GM12878 (cell line): ENCODE data around the gene NCKIPSD. TPM values are rescaled to one million over a fixed set of nuclear protein-coding genes. Genes with fewer than 3 reads are reported as not detected.

Experiments
- ATAC-seq: fragments of 200-7000 bp; cut with Tn5 transposase; 3 replicates; pipeline ENCODE4 v1.9.1; 2020; ENCODE audit warnings: mild to moderate bottlenecking, moderate library complexity
- BruUV-seq: library from RNA; stranded (reverse); fragments of 400-500 nt; replicated peaks from 2 replicates; lab custom pipeline; 2021; lab: Mats Ljungman, UMichigan
- CTCF ChIA-PET: fragments of 300-600 bp; sonication (Branson Sonifier 250); formaldehyde crosslinking; extraction: SDS; loops from one replicate; lab custom pipeline; 2021; ENCODE audit warnings: inconsistent platforms; lab: Yijun Ruan, JAX
- POLR2A ChIA-PET: fragments of 350-600 bp; formaldehyde crosslinking; extraction: SDS; loops from one replicate; lab custom pipeline; 2021; ENCODE audit warnings: inconsistent platforms; lab: Charles Lee
- RAD21 ChIA-PET: fragments of 300-600 bp; sonication (Branson Sonifier 250); formaldehyde crosslinking; loops from one replicate; lab custom pipeline; 2023; ENCODE audit warnings: antibody characterized with exemption; ENCODE audit not compliant: unreplicated experiment; lab: Charles Lee
- SMC1A ChIA-PET: fragments of 300-600 bp; sonication (Branson Sonifier 250); formaldehyde crosslinking; loops from one replicate; lab custom pipeline; 2023; ENCODE audit not compliant: unreplicated experiment, uncharacterized antibody; lab: Charles Lee
- DNase-seq: peaks from one replicate; pipeline ENCODE4 v3.0.0-alpha.2; 2011; ENCODE audit warnings: low read depth, low spot score
- FAIRE-seq: peaks from 3 replicates; lab custom pipeline; 2011; peaks lifted over from hg19 to GRCh38; lab: Jason Lieb, UNC
- H2AFZ ChIP-seq: 2 replicates; pipeline ENCODE4 v1.6.0; 2011; ENCODE audit warnings: low read depth, low read length, control low read depth; ENCODE audit not compliant: control insufficient read depth
- H3K27ac ChIP-seq: 2 replicates; pipeline ENCODE4 v1.5.1; 2011; ENCODE audit warnings: control low read depth; ENCODE audit not compliant: control insufficient read depth, insufficient read depth
- H3K27me3 ChIP-seq, 2 experiments: replicated peaks in 1 of 2; 2 replicates each; pipeline versions ENCODE4 v1.6.0 to v1.6.1; 2011; ENCODE audit warnings: low read length in 1 of 2; ENCODE audit not compliant: control insufficient read depth in 2 of 2, insufficient read depth in 2 of 2
- H3K36me3 ChIP-seq, 2 experiments: 2 replicates each; pipeline ENCODE4 v1.5.1; 2011; ENCODE audit warnings: low read length in 1 of 2; ENCODE audit not compliant: control insufficient read depth in 2 of 2, insufficient read depth in 2 of 2
- H3K4me1 ChIP-seq: 2 replicates; pipeline ENCODE4 v1.6.1; 2011; ENCODE audit warnings: mild to moderate bottlenecking, low read length, moderate library complexity, mixed read lengths; ENCODE audit not compliant: control insufficient read depth, insufficient read depth
- H3K4me2 ChIP-seq: 2 replicates; pipeline ENCODE4 v1.6.0; 2011; ENCODE audit warnings: control low read depth; ENCODE audit not compliant: control insufficient read depth, insufficient read depth
- H3K4me3 ChIP-seq: fragments of 200-600 bp; sonication (generic); 2 replicates; pipeline ENCODE4 v1.5.1; 2016
- H3K79me2 ChIP-seq: 2 replicates; pipeline ENCODE4 v1.6.0; 2011; ENCODE audit warnings: low read length; ENCODE audit not compliant: control insufficient read depth, insufficient read depth
- H3K9ac ChIP-seq: 2 replicates; pipeline ENCODE4 v1.8.0; 2011; ENCODE audit warnings: low read length, control low read depth, mixed read lengths; ENCODE audit not compliant: control insufficient read depth, insufficient read depth
- H3K9me3 ChIP-seq: replicated peaks from 3 replicates; pipeline ENCODE4 v1.5.1; 2011; ENCODE audit warnings: mild to moderate bottlenecking, low read length; ENCODE audit not compliant: control insufficient read depth, insufficient read depth
- H4K20me1 ChIP-seq: 2 replicates; pipeline ENCODE4 v1.6.0; 2011; ENCODE audit not compliant: control insufficient read depth, insufficient read depth
- ASH2L ChIP-seq: fragments of 300-600, 200-600 bp; sonication (generic); IDR thresholded peaks from 2 replicates; pipeline ENCODE4 v1.6.1; 2017; ENCODE audit warnings: low read depth, mild to moderate bottlenecking, borderline replicate concordance
- CBX3 ChIP-seq: fragments of 200-600 bp; sonication (generic); IDR thresholded peaks from 2 replicates; pipeline ENCODE4 v1.6.1; 2016; ENCODE audit warnings: low read depth, borderline replicate concordance
- DPF2 ChIP-seq: fragments of 450-650 bp; IDR thresholded peaks from 2 replicates; pipeline ENCODE4 v1.6.1; 2017; ENCODE audit warnings: mild to moderate bottlenecking
- IKZF1 ChIP-seq: fragments of 450-650 bp; conservative IDR thresholded peaks from 2 replicates; pipeline ENCODE4 v1.6.1; 2017; ENCODE audit warnings: antibody characterized with exemption, mild to moderate bottlenecking
- MAX ChIP-seq: IDR thresholded peaks from 2 replicates; pipeline ENCODE4 v1.6.1; 2012; ENCODE audit warnings: low read depth, low read length, improper control_type of control experiment
- POLR2A ChIP-seq: IDR thresholded peaks from 2 replicates; pipeline ENCODE4 v1.6.1; 2011; ENCODE audit warnings: low read depth, mild to moderate bottlenecking, low read length
- REST ChIP-seq: IDR thresholded peaks from 2 replicates; pipeline ENCODE4 v1.6.1; 2012; ENCODE audit warnings: mild to moderate bottlenecking, low read depth, low read length
- SMAD5 ChIP-seq: IDR thresholded peaks from 2 replicates; pipeline ENCODE4 v1.6.1; 2016; ENCODE audit warnings: antibody characterized with exemption, low read depth
- STAT1 ChIP-seq: fragments of 450-650 bp; conservative IDR thresholded peaks from 2 replicates; pipeline ENCODE4 v1.6.1; 2014; ENCODE audit warnings: antibody characterized with exemption, mild to moderate bottlenecking
- STAT3 ChIP-seq: IDR thresholded peaks from 2 replicates; pipeline ENCODE4 v1.6.1; 2011; ENCODE audit warnings: low read depth, low read length, improper control_type of control experiment
- TAF1 ChIP-seq: IDR thresholded peaks from 2 replicates; pipeline ENCODE4 v1.6.1; 2011; ENCODE audit warnings: mild to moderate bottlenecking, low read depth, low read length, borderline replicate concordance
- ZBTB33 ChIP-seq: fragments of 450-650 bp; IDR thresholded peaks from 2 replicates; pipeline ENCODE4 v1.6.1; 2017; ENCODE audit warnings: mild to moderate bottlenecking
- WGBS: methylation state at CpG from one replicate; pipeline ENCODE4 v1.1.6; 2016; ENCODE audit warnings: low lambda C conversion rate; ENCODE audit not compliant: insufficient replicate concordance, insufficient coverage; ENCODE audit errors: missing lambda C conversion rate; 5-methylcytosine and 5-hydroxymethylcytosine counted together
- in situ Hi-C: fragments of 300-500 bp; cut with MboI; formaldehyde crosslinking; loops from 9 replicates; pipeline ENCODE4 v1.14.3; 2018; ENCODE audit warnings: mixed read lengths
- intact Hi-C: fragments of 100-400 bp; cut with micrococcal nuclease; formaldehyde crosslinking; loops from one replicate; pipeline ENCODE4 v1.14.2; 2022; ENCODE audit not compliant: unreplicated experiment
- polyA plus RNA-seq, 11 experiments: library from polyadenylated mRNA; depleted of rRNA in 4 of 11; unstranded in 6 of 11; stranded (reverse) in 5 of 11; fragments of >200 nt; fragmentation: Nextera tagmentation in 4 of 11; fragmentation: Illumina TruSeq in 1 of 11; extraction: Ambion mirVana in 4 of 11; extraction: Trizol in 1 of 11; gene quantifications; 1 replicate in 1 of 11; 2 replicates in 10 of 11; pipeline versions ENCODE4 v1.2.1 to v1.2.3, GENCODE V29; 2011 to 2016; ENCODE audit warnings: inconsistent platforms in 2 of 11, missing spikeins in 2 of 11, low read depth in 1 of 11
- total RNA-seq, 4 experiments: library from RNA; depleted of rRNA in 3 of 4; stranded (reverse); fragments of >200 nt in 3 of 4; fragmentation: Illumina TruSeq in 1 of 4; extraction: Trizol in 1 of 4; gene quantifications; 2 replicates each; pipeline versions ENCODE4 v1.2.1 to v1.2.3, GENCODE V29; 2013 to 2021
- TF ChIP-seq, protein P1 (sequence below): fragments of 450-650 bp; IDR thresholded peaks from 2 replicates; pipeline ENCODE4 v1.6.1; 2017; ENCODE audit warnings: antibody characterized with exemption, mild to moderate bottlenecking, moderate library complexity
- TF ChIP-seq, protein P2 (sequence below): fragments of 450-650 bp; IDR thresholded peaks from 2 replicates; pipeline ENCODE4 v1.6.1; 2018; ENCODE audit warnings: borderline replicate concordance, mild to moderate bottlenecking; ENCODE audit not compliant: partially characterized antibody

Gene NCKIPSD
- total and polyA plus RNA-seq, 10 of the 15 experiments (the other 5 are each of a cell fraction or from before 2014, with no cell fraction given): 0.93 to 31.6 (median 15.2) TPM

- RAD21 ChIA-PET: no interaction called here
- Histone ChIP-seq H2AFZ (no peak overlapping the region), H3K4me2 (no peak overlapping the region), H3K4me1 (no peaks in the 10 kb centered on the region), H3K9me3 (no peaks in the 10 kb centered on the region), H3K27me3 (peaks cover 0 to 2% of the 10 kb centered on the region in 2 experiments; a peak in 1 of 4 replicates), H3K27ac (no peak overlapping the region), H3K4me3 (no peak overlapping the region), H3K9ac (no peak overlapping the region), H4K20me1 (no peaks in the 10 kb centered on the region; the same call in 1 of the 2 replicates), H3K36me3 (no peaks in the 10 kb centered on the region), H3K79me2 (no peaks in the 10 kb centered on the region)
- intact Hi-C loops: no loop called here
- DNase-seq (no peak), FAIRE-seq (no peak), ATAC-seq (0 out of 3 replicates have a peak, but pooled peaks have one; percentile 16)
- in situ Hi-C loops: no loop called here
- 54% methylated on average over 12 of the region's 12 CpGs for WGBS
- POLR2A ChIA-PET: no interaction called here
- CTCF ChIA-PET: no interaction called here
- SMC1A ChIA-PET: interaction anchor here (1.4 kb wide), 1 partner anchor 16 kb away, joined by 3 read pairs; the partner anchor contains the start of gene SLC26A6
- TF ChIP-seq DPF2 (no peak), STAT1 (no peak), CBX3 (no peak), REST (no peak), MAX (no peak), STAT3 (no peak), ZBTB33 (no peak), IKZF1 (no peak), SMAD5 (no peak), TAF1 (no peak), ASH2L (no peak), POLR2A (no peak)
- TF ChIP-seq, protein P1, sequence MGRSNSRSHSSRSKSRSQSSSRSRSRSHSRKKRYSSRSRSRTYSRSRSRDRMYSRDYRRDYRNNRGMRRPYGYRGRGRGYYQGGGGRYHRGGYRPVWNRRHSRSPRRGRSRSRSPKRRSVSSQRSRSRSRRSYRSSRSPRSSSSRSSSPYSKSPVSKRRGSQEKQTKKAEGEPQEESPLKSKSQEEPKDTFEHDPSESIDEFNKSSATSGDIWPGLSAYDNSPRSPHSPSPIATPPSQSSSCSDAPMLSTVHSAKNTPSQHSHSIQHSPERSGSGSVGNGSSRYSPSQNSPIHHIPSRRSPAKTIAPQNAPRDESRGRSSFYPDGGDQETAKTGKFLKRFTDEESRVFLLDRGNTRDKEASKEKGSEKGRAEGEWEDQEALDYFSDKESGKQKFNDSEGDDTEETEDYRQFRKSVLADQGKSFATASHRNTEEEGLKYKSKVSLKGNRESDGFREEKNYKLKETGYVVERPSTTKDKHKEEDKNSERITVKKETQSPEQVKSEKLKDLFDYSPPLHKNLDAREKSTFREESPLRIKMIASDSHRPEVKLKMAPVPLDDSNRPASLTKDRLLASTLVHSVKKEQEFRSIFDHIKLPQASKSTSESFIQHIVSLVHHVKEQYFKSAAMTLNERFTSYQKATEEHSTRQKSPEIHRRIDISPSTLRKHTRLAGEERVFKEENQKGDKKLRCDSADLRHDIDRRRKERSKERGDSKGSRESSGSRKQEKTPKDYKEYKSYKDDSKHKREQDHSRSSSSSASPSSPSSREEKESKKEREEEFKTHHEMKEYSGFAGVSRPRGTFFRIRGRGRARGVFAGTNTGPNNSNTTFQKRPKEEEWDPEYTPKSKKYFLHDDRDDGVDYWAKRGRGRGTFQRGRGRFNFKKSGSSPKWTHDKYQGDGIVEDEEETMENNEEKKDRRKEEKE: no peak
- TF ChIP-seq, protein P2, sequence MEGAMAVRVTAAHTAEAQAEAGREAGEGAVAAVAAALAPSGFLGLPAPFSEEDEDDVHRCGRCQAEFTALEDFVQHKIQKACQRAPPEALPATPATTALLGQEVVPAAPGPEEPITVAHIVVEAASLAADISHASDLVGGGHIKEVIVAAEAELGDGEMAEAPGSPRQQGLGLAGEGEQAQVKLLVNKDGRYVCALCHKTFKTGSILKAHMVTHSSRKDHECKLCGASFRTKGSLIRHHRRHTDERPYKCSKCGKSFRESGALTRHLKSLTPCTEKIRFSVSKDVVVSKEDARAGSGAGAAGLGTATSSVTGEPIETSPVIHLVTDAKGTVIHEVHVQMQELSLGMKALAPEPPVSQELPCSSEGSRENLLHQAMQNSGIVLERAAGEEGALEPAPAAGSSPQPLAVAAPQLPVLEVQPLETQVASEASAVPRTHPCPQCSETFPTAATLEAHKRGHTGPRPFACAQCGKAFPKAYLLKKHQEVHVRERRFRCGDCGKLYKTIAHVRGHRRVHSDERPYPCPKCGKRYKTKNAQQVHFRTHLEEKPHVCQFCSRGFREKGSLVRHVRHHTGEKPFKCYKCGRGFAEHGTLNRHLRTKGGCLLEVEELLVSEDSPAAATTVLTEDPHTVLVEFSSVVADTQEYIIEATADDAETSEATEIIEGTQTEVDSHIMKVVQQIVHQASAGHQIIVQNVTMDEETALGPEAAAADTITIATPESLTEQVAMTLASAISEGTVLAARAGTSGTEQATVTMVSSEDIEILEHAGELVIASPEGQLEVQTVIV: no peak
- no TSS peak for BruUV-seq
Observed at GRCh38 chr3:48650723-48651122, 35.0 kb downstream of the NCKIPSD start.
